Measurements from ENCODE around the gene PTPN11.
A peak's percentile ranks its signal among the peaks of the same experiment; 100 is the strongest.
"Not testable (repeated sequence)": the region's sequence is repeated elsewhere in the genome, so short reads cannot be mapped to it uniquely, and the experiment has no call there.

The PTPN11 gene

DNA sequence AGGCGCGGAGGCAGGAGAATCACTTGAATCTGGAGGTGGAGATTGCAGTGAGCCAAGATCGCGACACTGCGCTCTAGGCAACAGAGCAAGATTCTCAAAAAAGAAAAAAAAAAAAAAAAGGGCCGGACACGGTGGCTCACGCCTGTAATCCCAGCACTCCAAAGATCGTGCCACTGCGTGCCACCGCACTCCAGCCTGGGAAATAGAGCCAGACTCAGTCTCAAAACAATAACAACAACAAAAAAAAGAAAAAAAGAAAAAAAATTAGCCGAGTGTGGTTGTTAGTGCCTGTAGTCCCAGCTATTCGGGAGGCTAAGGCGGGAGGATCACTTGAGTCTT is 8.9 kb upstream of the PTPN11 start:
- DNase-seq = no peak

DNA sequence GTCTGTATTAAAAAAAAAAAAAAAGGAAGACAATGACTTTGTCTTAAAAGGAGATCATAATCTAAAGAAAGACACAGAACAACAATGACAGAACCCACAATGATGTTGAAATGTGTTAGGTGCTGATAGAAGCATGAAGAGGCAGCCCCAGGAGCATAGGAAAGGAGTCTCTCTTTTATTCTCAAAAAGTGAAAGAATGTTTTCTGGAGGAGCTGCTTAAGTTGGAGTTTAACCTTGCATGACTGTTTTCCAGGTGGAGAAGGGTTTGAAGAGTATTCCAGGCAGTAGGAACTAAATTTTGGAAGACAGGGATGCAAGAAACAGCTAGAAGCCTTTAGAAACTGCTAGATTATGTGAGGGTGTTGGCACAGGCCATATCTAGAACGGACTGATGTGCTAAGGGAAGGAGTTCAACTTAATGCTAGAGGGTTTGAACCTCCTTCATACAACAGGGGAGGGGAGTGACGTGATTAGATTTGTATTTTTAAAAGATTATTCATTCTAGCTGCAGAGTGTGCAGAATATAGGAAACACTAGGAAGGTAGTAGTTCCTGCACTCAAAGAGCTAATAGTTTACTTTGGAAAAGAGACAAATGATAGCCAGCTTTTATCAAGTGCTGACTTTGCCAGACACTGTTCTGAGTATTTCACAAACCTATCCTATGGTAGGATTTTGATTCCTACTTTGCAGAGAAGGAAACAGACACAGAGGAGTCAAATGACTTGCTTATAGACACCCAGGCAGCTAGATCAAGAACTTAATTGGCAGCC is 4.7 kb upstream of the PTPN11 start:
- DNase-seq = no peak

- not testable (repeated sequence) for DNase-seq
These were observed 3.3 kb upstream of the PTPN11 start for GRCh38 chr12:112415457-112415856.

GRCh38 chr12:112418273-112418607 is 507 bp upstream of the PTPN11 start:
- no peak for DNase-seq

GRCh38 chr12:112419297-112420133 is 768 bp downstream of the PTPN11 start:
- no peak for DNase-seq

DNA sequence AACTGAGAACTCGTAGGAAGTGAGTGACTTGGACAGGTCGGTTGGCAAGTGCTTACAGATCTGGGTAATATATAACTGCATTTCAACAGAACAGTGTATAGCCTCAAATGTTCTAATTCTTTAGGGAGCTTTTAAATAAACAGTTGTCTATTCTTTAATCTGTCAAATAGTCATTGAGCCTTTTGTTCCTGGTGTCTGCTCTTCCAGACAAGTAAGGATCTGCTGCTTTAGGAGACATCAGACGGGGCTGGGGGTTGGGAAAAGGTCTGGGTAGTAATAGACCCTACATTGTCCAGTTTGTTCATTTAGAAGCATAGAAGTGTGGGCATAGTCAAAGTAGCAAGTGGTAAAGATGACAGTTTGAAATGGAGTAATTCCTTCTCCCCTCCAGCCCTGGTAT is 2.0 kb downstream of the PTPN11 start:
- no peak for DNase-seq

DNA sequence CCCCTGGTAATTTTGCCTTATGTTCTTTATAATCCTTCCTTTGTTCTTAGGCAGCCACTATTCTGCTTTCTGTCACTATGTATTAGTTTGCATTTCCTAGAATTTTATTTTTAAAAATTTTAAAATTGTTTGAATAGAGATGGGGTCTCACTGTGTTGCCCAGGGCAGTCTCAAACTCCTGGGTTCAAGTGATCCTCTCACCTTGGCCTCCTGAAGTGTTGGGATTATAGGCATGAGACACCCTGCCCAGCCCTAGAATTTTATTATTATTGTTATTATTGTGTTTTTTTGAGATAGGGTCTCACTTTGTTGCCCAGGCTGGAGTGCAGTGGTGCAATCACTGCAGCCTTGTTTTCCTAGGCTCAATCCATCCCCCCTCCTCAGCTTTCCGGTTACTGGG is 2.6 kb downstream of the PTPN11 start:
- DNase-seq = no peak

DNA sequence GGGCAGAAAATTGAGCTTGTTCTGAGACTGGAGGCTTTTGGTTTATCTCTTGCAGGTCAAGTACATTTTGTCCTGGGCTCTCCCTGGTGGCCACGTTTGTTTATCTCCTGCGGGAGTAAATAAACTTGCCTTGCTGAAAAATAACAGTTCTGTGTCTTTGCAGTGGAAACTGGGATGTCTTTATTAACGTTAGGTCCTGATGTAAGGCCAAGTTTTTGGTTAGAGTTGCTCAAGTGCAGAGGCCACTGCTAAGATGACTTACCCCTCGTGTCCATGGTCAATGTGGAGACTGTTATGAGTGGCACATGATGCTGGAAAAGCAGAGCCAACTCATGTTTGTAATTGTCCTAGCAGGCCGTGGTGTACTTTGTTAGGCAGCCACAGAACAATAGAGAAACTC is 3.8 kb downstream of the PTPN11 start:
- DNase-seq = no peak

- DNase-seq = no peak
These were observed 5.4 kb downstream of the PTPN11 start for GRCh38 chr12:112424126-112424525.

- DNase-seq = no peak
These were observed 7.0 kb downstream of the PTPN11 start for GRCh38 chr12:112425582-112426382.

DNA sequence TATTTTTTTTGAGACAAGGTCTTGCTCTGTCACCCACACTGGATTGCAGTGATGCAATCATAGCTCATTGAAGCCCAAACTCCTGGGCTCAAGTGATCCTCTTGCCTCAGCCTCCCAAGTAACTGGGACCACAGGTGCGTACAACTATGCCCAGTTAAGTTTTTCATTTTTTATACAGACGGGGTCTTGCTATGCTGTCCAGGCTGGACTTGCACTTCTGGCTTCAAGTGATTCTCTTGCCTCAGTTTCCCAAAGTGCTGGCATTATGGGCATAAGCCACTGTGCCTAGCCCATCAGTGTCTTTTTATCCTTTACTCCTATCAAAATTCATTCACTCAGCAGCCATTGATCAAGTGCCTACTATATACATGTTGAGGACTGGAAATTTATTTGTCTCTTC is 9.0 kb downstream of the PTPN11 start:
- DNase-seq = no peak

- no peak for DNase-seq
These were observed 12.2 kb downstream of the PTPN11 start for GRCh38 chr12:112430929-112431328.

GRCh38 chr12:112431965-112432364 is 13.2 kb downstream of the PTPN11 start:
- DNase-seq = no peak

DNA sequence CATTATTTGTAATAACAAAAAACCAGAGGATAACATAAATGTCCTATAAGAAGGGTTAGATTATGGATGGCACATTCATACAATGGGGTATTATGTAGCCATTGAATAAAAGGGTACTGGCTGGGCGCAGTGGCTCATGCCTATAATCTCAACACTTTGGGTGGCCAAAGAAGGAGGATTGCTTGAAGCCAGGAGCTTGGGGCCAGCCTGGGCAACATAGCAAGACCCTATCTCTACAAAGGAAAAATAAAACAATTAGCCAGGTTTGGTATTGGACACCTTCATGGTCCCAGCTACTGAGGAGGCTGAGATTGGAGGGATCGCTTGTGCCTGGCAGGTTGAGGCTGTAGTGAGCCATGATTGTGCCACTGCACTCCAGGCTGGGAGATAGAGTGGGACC is 14.8 kb downstream of the PTPN11 start:
- no peak for DNase-seq

DNA sequence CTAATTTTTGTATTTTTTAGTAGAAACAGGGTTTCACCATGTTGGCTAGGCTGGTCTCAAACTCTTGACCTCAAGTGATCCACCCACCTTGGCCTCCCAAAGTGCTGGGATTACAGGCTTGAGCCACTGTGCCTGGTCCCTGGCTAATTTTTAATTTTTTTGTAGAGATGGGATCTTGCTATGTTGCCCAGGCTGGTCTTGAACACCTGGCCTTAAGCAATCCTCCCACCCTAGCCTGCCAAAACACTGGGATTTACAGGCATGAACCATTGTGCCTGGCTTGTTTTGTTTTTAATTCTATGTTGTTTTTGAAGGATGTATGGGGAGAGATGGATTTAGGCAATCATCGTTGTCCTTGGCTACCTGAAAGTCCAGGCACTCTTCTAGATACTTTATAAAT is 19.9 kb downstream of the PTPN11 start:
- DNase-seq = not testable (repeated sequence)

GRCh38 chr12:112439769-112440168 is 21.0 kb downstream of the PTPN11 start:
- peak; percentile 0 for DNase-seq

GRCh38 chr12:112440653-112441052 is 21.9 kb downstream of the PTPN11 start:
- not testable (repeated sequence) for DNase-seq

DNA sequence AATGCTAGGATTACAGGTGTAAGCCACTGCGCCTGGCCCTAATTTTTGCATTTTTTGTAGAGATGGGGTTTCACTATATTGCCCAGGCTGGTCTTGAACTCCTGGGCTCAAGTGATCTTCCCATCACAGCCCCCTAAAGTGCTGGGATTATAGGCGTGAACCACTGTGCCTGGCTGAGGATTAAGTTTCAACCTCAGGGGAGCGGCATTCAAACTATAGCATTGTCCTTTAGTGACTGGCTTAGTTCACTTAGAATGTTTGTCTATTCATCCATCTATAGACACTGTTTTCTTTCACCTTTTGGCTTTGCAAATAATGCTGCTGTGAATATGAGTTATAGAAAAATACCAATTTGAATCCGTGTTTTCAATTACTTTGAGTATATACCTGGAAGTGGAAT is 25.2 kb downstream of the PTPN11 start:
- DNase-seq = no peak

- DNase-seq = no peak
These were observed 27.4 kb downstream of the PTPN11 start for GRCh38 chr12:112446008-112446725.

DNA sequence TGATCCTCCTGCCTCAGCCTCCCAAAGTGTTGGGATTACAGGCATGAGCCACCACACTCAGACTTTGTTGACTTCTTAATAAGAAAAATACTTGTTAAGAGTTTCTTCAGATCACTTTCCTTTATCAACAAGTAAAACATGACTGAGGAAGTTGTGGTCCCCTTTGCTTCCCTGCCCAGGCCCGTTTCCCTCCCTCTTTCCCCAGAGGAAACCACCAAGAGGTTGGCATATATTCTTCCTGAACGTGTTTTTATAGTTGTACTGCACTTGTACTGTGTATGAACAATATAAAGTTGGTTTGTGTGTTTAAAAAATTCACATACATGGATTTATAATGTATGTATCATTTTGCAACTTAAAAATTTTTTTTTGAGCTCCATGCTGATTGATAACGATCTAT is 28.4 kb downstream of the PTPN11 start:
- no peak for DNase-seq

DNA sequence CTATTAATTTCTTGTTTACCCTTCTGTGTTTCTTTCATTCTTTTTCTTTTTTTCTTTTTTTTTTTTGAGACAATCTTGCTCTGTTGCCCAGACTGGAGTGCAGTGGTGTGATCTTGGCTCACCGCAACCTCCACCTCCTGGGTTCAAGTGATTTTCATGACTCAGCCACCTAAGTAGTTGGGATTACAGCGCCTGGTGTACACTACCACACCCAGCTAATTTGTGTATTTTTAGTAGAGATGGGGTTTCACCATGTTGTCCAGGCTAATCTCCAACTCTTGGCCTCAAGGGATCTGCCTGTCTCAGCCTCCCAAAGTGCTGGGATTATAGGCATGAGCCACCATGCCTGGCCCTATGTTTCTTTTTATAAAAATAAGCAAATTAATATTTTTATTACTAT is 29.4 kb downstream of the PTPN11 start:
- DNase-seq = not testable (repeated sequence)

- DNase-seq = peak; percentile 9
These were observed 32.0 kb downstream of the PTPN11 start for GRCh38 chr12:112450725-112451124.

DNA sequence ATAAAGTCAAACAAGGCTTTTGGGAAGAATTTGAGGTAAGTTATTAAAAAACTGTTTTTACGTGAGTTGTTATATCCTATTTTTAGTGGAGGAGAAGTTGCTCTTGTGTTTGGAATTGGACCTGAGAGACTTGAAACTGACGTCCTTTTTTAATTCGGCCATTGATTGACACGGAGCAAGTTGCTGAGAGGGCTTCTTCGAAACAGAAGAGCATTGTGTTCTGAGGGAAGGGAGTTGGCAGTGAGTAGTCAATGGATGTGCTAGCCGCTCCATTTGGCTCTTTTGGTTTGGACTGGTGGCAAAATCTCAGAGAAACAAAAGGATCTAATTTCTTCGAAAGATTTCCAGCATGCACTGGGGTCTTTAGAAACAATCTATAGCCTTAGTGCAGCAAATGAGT is 37.3 kb downstream of the PTPN11 start:
- DNase-seq = no peak

Data from COR-L47 (cell line).